Measurements from ENCODE around the gene JCAD.

The JCAD gene

DNA sequence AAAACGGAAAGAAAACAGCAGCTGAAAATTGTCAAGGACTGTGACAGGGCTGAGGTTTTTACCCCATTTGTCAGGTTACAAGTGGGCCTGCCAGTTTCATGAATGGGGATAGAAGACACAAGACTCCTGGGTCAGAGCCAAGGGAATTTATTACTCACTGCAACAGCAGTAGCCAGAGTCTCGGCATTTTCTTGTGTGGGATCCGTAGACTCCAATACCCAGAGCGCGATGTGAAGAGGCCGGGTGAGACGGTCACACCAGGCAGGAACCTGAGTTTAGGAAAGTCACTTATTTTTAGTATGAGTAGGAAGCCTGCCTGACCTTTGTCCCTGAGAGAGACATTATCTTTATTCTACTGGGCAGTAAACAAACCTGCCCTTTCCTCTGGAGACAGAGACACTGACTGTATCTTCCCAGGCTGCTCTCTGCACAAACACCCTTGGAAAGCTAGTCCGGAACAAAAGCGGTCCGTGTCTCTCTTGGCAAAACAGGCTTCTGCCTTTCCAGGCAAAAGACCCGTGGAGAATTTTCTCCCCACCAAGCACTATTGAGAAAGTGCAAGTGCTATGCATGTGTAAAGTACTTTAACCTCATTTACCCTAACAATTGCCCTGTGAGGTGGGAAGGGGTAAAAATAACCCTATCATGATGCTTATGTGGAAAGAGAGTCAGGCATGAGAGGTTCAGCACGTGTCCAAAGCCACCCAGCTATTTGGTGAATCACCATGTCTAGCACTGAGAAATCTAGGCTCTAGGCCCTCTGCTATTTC is 58.4 kb downstream of the JCAD start:
- Histone ChIP-seq H3K4me3 (replicated peaks; ENCODE audit: low read depth, low read length) (no peak overlapping the region), H3K27me3 (replicated peaks; ENCODE audit: control insufficient read depth, insufficient read depth, low read length) (no peaks in the 10 kb centered on the region; the same call in 1 of the 2 replicates), H3K36me3 (ENCODE audit: control insufficient read depth, insufficient read depth, low read length) (no peaks in the 10 kb centered on the region)
- TF ChIP-seq, protein P1, sequence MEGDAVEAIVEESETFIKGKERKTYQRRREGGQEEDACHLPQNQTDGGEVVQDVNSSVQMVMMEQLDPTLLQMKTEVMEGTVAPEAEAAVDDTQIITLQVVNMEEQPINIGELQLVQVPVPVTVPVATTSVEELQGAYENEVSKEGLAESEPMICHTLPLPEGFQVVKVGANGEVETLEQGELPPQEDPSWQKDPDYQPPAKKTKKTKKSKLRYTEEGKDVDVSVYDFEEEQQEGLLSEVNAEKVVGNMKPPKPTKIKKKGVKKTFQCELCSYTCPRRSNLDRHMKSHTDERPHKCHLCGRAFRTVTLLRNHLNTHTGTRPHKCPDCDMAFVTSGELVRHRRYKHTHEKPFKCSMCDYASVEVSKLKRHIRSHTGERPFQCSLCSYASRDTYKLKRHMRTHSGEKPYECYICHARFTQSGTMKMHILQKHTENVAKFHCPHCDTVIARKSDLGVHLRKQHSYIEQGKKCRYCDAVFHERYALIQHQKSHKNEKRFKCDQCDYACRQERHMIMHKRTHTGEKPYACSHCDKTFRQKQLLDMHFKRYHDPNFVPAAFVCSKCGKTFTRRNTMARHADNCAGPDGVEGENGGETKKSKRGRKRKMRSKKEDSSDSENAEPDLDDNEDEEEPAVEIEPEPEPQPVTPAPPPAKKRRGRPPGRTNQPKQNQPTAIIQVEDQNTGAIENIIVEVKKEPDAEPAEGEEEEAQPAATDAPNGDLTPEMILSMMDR (IDR thresholded peaks at IDR 0.05; ENCODE audit: insufficient read depth, low read length, poor library complexity, severe bottlenecking), result no peak
- no peak for DNase-seq (ENCODE audit: extremely low read depth, insufficient read length)

DNA sequence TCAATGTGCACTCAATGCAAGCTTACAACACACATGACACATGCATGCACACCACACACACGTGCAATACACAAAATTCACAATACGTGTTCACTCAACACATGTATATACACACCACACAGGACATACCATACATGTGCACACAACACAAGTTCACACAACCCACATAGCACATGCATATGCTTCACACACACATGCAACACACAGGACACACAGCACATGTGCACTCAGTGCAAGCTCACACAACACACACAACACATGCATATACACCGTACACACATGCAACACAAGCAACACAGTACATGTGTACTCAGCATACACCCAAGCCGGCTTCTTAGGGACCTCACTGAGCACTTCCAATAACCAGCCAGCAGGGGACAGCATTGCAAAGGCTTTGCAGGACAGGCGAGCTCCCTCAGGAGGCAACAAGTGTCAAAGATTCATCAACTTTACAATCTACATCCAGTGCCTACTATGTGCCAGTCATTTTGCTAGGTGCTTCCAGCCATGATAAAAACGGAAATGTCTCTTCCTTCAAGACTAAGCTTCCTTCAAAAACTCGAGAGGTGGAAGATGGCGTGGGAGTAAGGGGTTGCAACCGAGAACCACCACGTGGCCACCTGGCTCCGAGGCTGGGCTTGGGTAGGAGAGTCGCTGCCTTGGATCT is 61.1 kb downstream of the JCAD start:
- no peaks in the 10 kb centered on the region; the same call in 1 of the 2 replicates for H3K27me3 ChIP-seq (replicated peaks; ENCODE audit: control insufficient read depth, insufficient read depth, low read length)
- TF ChIP-seq, protein P1 (IDR thresholded peaks at IDR 0.05; ENCODE audit: insufficient read depth, low read length, poor library complexity, severe bottlenecking), result peak; percentile 100
- H3K4me3 ChIP-seq (replicated peaks; ENCODE audit: low read depth, low read length), result no peak overlapping the region
- no peaks in the 10 kb centered on the region for H3K36me3 ChIP-seq (ENCODE audit: control insufficient read depth, insufficient read depth, low read length)
- DNase-seq (ENCODE audit: extremely low read depth, insufficient read length), result peak; percentile 19

DNA sequence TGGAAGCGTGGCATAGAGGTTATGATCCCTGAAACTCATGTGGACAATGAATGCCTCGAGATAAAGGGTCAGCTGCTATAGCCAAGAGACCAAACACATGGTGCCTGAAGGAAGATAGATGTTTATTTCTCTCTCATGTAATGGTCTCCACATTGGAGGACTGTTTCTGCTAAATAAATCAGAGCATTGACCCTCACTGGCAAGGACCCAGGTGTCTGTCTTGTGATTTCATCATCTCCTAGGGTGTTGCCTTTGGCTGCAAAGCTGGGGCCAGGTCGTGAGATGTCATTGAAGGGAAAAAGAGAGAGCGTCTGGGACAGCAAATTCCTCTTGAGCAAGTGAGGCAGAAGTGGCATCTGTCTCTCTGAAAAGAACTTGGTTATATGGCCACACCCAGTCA is 64.6 kb downstream of the JCAD start:
- H3K36me3 ChIP-seq (ENCODE audit: control insufficient read depth, insufficient read depth, low read length), result no peaks in the 10 kb centered on the region
- DNase-seq (ENCODE audit: extremely low read depth, insufficient read length), result no peak
- TF ChIP-seq, protein P1 (IDR thresholded peaks at IDR 0.05; ENCODE audit: insufficient read depth, low read length, poor library complexity, severe bottlenecking), result no peak
- no peak overlapping the region for H3K4me3 ChIP-seq (replicated peaks; ENCODE audit: low read depth, low read length)
- H3K27me3 ChIP-seq (replicated peaks; ENCODE audit: control insufficient read depth, insufficient read depth, low read length), result no peaks in the 10 kb centered on the region; the same call in 1 of the 2 replicates

DNA sequence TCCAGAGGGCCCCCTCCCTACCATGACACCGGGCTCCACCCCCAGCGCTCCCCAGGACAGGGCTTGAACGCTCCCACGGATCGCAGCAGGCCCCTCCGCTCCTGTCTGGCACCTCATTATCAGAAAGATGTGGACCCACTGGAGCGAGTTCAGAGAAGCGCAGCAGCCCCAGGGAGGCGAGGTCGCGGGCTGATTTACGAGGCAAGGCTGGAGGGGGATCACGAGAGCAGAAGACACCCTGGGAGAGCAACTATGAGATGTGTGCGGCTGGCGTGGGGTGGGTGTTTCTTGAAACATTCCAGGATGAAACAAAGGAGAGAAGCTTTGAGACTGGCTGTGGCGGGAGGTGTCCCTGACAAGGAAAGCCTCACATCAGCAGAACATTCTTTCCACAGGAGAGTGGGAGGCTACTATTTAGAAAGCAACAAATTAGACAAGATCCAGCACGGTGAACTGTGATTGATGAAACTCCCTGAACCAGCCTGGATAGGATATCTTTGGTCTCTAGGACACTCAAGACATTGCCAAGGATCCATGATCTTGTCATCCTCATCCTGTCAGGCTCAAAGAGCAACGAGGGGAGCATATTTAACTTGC is 66.0 kb downstream of the JCAD start:
- Histone ChIP-seq H3K36me3 (ENCODE audit: control insufficient read depth, insufficient read depth, low read length) (no peaks in the 10 kb centered on the region), H3K4me3 (replicated peaks; ENCODE audit: low read depth, low read length) (no peak overlapping the region), H3K27me3 (replicated peaks; ENCODE audit: control insufficient read depth, insufficient read depth, low read length) (no peaks in the 10 kb centered on the region)
- TF ChIP-seq, protein P1 (IDR thresholded peaks at IDR 0.05; ENCODE audit: insufficient read depth, low read length, poor library complexity, severe bottlenecking), result no peak
- no peak for DNase-seq (ENCODE audit: extremely low read depth, insufficient read length)

DNA sequence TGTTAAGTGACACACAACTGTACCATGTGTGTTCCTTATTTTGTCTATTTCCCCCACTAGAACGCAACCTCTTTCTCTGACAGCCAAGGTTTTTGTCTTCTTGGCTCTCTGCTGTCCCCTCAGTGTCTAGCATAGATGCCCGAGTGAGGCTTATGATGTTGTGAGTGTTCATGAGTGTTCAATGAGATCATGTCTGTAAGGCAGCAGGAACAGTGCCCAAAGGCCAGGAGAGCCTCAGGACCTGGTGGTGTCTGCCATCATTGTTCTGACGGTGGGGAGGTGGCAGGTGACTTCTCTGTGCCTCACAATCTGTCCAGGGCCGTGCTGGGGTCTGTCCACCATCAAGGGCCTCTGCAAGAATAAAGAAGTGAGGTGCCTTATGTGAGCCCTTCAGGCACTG is 66.5 kb downstream of the JCAD start:
- TF ChIP-seq, protein P1 (IDR thresholded peaks at IDR 0.05; ENCODE audit: insufficient read depth, low read length, poor library complexity, severe bottlenecking), result no peak
- no peaks in the 10 kb centered on the region for H3K36me3 ChIP-seq (ENCODE audit: control insufficient read depth, insufficient read depth, low read length)
- H3K4me3 ChIP-seq (replicated peaks; ENCODE audit: low read depth, low read length), result no peak overlapping the region
- no peak for DNase-seq (ENCODE audit: extremely low read depth, insufficient read length)
- no peaks in the 10 kb centered on the region for H3K27me3 ChIP-seq (replicated peaks; ENCODE audit: control insufficient read depth, insufficient read depth, low read length)
